ENCODE data around the gene PFKM.

PFKM gene

GRCh38 chr12:48183091-48183875, 64.1 kb downstream of the PFKM start, which contains the start of gene CCDC184:
Gene CCDC184, plus strand, starts transcription at chr12:48183644. Its CDS starts 479 bp downstream, at chr12:48184123.
- H3K27ac ChIP-seq (ENCODE audit: low read depth, low read length, poor library complexity, severe bottlenecking), result no peak within 1 kb of the TSS
- no peaks in the 10 kb centered on the region for H3F3A ChIP-seq (ENCODE audit: insufficient read depth, low read length)

GRCh38 chr12:48183876-48184548, 64.8 kb downstream of the PFKM start:
- Histone ChIP-seq H4K20me1 (ENCODE audit: insufficient read depth, low read length) (no peaks in the 10 kb centered on the region), H3K9me2 (ENCODE audit: low read depth, low read length) (no peaks in the 10 kb centered on the region), H2AFZ (ENCODE audit: low read length) (no peak overlapping the region), H3K4me1 (ENCODE audit: insufficient read depth, low read length, severe bottlenecking) (peaks cover 7% of the 10 kb centered on the region), H3K9me3 (ENCODE audit: low read length) (no peaks in the 10 kb centered on the region), H3K79me2 (ENCODE audit: insufficient read depth, low read length) (no peaks in the 10 kb centered on the region), H3K36me3 (ENCODE audit: insufficient read depth, low read length) (no peaks in the 10 kb centered on the region), H3F3A (ENCODE audit: insufficient read depth, low read length) (no peaks in the 10 kb centered on the region), H3K4me3 (ENCODE audit: low read depth, low read length, poor library complexity, severe bottlenecking) (peak overlapping the region; percentile 73), H3K4me2 (ENCODE audit: low read length) (peak overlapping the region; percentile 75), H3K9ac (ENCODE audit: low read length) (no peak overlapping the region), H3K27ac (ENCODE audit: low read depth, low read length, poor library complexity, severe bottlenecking) (no peak overlapping the region), H3K27me3 (ENCODE audit: insufficient read depth, low read length) (no peaks in the 10 kb centered on the region)
- TF ChIP-seq CTCF (IDR thresholded peaks at IDR 0.05; ENCODE audit: low read length) (no peak), EZH2 (IDR thresholded peaks at IDR 0.05; ENCODE audit: borderline replicate concordance, low read length) (no peak)

More at GRCh38 chr12:48183091-48183875, 64.1 kb downstream of the PFKM start, which contains the start of gene CCDC184:
- Histone ChIP-seq H4K20me1 (ENCODE audit: insufficient read depth, low read length) (no peaks in the 10 kb centered on the region), H3K27me3 (ENCODE audit: insufficient read depth, low read length) (no peaks in the 10 kb centered on the region), H3K36me3 (ENCODE audit: insufficient read depth, low read length) (no peaks in the 10 kb centered on the region), H3K4me3 (ENCODE audit: low read depth, low read length, poor library complexity, severe bottlenecking) (peak within 1 kb of the TSS; percentile 73), H3K79me2 (ENCODE audit: insufficient read depth, low read length) (no peaks in the 10 kb centered on the region), H3K9me3 (ENCODE audit: low read length) (no peaks in the 10 kb centered on the region), H2AFZ (ENCODE audit: low read length) (no peak within 1 kb of the TSS), H3K4me2 (ENCODE audit: low read length) (peak within 1 kb of the TSS; percentile 75), H3K9me2 (ENCODE audit: low read depth, low read length) (no peaks in the 10 kb centered on the region), H3K4me1 (ENCODE audit: insufficient read depth, low read length, severe bottlenecking) (peaks cover 7% of the 10 kb centered on the region), H3K9ac (ENCODE audit: low read length) (peak within 1 kb of the TSS; percentile 28; the same call in 1 of the 2 replicates)
- TF ChIP-seq CTCF (IDR thresholded peaks at IDR 0.05; ENCODE audit: low read length), result peak; percentile 60
- no peak for TF ChIP-seq EZH2 (IDR thresholded peaks at IDR 0.05; ENCODE audit: borderline replicate concordance, low read length)

- Histone ChIP-seq H3K27me3 (ENCODE audit: insufficient read depth, low read length) (no peaks in the 10 kb centered on the region), H4K20me1 (ENCODE audit: insufficient read depth, low read length) (no peaks in the 10 kb centered on the region), H3K9me2 (ENCODE audit: low read depth, low read length) (no peaks in the 10 kb centered on the region), H3K4me3 (ENCODE audit: low read depth, low read length, poor library complexity, severe bottlenecking) (no peak overlapping the region), H3K79me2 (ENCODE audit: insufficient read depth, low read length) (no peaks in the 10 kb centered on the region), H3K36me3 (ENCODE audit: insufficient read depth, low read length) (no peaks in the 10 kb centered on the region), H3K9me3 (ENCODE audit: low read length) (no peaks in the 10 kb centered on the region), H3K4me1 (ENCODE audit: insufficient read depth, low read length, severe bottlenecking) (peaks cover 7% of the 10 kb centered on the region), H3K27ac (ENCODE audit: low read depth, low read length, poor library complexity, severe bottlenecking) (no peak overlapping the region), H2AFZ (ENCODE audit: low read length) (no peak overlapping the region), H3F3A (ENCODE audit: insufficient read depth, low read length) (no peaks in the 10 kb centered on the region), H3K9ac (ENCODE audit: low read length) (no peak overlapping the region), H3K4me2 (ENCODE audit: low read length) (no peak overlapping the region)
- TF ChIP-seq CTCF (IDR thresholded peaks at IDR 0.05; ENCODE audit: low read length), result no peak
- no peak for TF ChIP-seq EZH2 (IDR thresholded peaks at IDR 0.05; ENCODE audit: borderline replicate concordance, low read length)
Observed at GRCh38 chr12:48184549-48184922, 65.4 kb downstream of the PFKM start.
